HEK293T (cell line): ENCODE measurements around the gene KXD1.

ENCODE experiments used
- CTCF ChIA-PET: fragments of 350-600 bp; formaldehyde crosslinking; extraction: SDS; loops from one replicate; lab custom pipeline; 2021; ENCODE audit warnings: antibody characterized with exemption, inconsistent platforms; lab: Yijun Ruan, JAX
- POLR2A ChIA-PET: fragments of 350-600 bp; formaldehyde crosslinking; extraction: SDS; loops from one replicate; lab custom pipeline; 2020; ENCODE audit warnings: antibody characterized with exemption, inconsistent platforms; lab: Yijun Ruan, JAX
- DNase-seq: peaks from one replicate; pipeline ENCODE4 v3.0.0; 2012; ENCODE audit warnings: mixed read lengths; ENCODE audit errors: extremely low spot score
- ARNT ChIP-seq: fragments of 450-650 bp; IDR thresholded peaks from 2 replicates; pipeline ENCODE4 v1.6.1; 2017; ENCODE audit warnings: mild to moderate bottlenecking
- BHLHE40 ChIP-seq: fragments of 450-650 bp; IDR thresholded peaks from 2 replicates; pipeline ENCODE4 v1.6.1; 2016; ENCODE audit warnings: mild to moderate bottlenecking, moderate library complexity, borderline replicate concordance
- CTBP1 ChIP-seq: fragments of 450-650 bp; IDR thresholded peaks from 2 replicates; pipeline ENCODE4 v1.6.1; 2016; ENCODE audit warnings: borderline replicate concordance
- ELF4 ChIP-seq: fragments of 450-650 bp; IDR thresholded peaks from 2 replicates; pipeline ENCODE4 v1.6.1; 2017; ENCODE audit warnings: antibody characterized with exemption
- FOXA1 ChIP-seq: fragments of 450-650 bp; IDR thresholded peaks from 2 replicates; pipeline ENCODE4 v1.6.1; 2016; ENCODE audit warnings: mild to moderate bottlenecking
- FOXK2 ChIP-seq: fragments of 450-650 bp; IDR thresholded peaks from 2 replicates; pipeline ENCODE4 v1.6.1; 2016; ENCODE audit warnings: mild to moderate bottlenecking
- FOXM1 ChIP-seq: fragments of 450-650 bp; IDR thresholded peaks from 2 replicates; pipeline ENCODE4 v1.6.1; 2017; ENCODE audit warnings: mild to moderate bottlenecking, borderline replicate concordance
- HDGF ChIP-seq: fragments of 450-650 bp; IDR thresholded peaks from 2 replicates; pipeline ENCODE4 v1.6.1; 2017; ENCODE audit warnings: antibody characterized with exemption, borderline replicate concordance
- L3MBTL2 ChIP-seq: fragments of 450-650 bp; conservative IDR thresholded peaks from 2 replicates; pipeline ENCODE4 v1.6.1; 2016; ENCODE audit warnings: mild to moderate bottlenecking
- LEF1 ChIP-seq: fragments of 450-650 bp; IDR thresholded peaks from 2 replicates; pipeline ENCODE4 v1.6.1; 2017; ENCODE audit warnings: mild to moderate bottlenecking, borderline replicate concordance
- NFRKB ChIP-seq: fragments of 450-650 bp; IDR thresholded peaks from 2 replicates; pipeline ENCODE4 v1.6.1; 2016; ENCODE audit warnings: mild to moderate bottlenecking, moderate library complexity
- PKNOX1 ChIP-seq: fragments of 450-650 bp; IDR thresholded peaks from 2 replicates; pipeline ENCODE4 v1.6.1; 2016
- SP1 ChIP-seq: fragments of 450-650 bp; IDR thresholded peaks from 2 replicates; pipeline ENCODE4 v1.6.1; 2017
- SUZ12 ChIP-seq: fragments of 450-650 bp; IDR thresholded peaks from 2 replicates; pipeline ENCODE4 v1.6.1; 2016; ENCODE audit warnings: mild to moderate bottlenecking
- TARDBP ChIP-seq: fragments of 450-650 bp; IDR thresholded peaks from 2 replicates; pipeline ENCODE4 v1.6.1; 2016
- ZNF384 ChIP-seq: fragments of 450-650 bp; IDR thresholded peaks from 2 replicates; pipeline ENCODE4 v1.6.1; 2016

The KXD1 gene

GRCh38 chr19:18586306-18586705 lies 28.6 kb downstream of the KXD1 start:
- ChIA-PET CTCF (interaction anchor here (0.5 to 0.6 kb wide), 2 partner anchors 116 to 165 kb away, joined by 3 read pairs; no protein-coding TSS in a partner anchor), POLR2A (interaction anchor here (1.6 kb wide), 1 partner anchor 14 kb away, joined by 4 read pairs; no protein-coding TSS in a partner anchor)
- TF ChIP-seq ZNF384 (no peak), FOXA1 (no peak), BHLHE40 (no peak), NFRKB (no peak), LEF1 (no peak), SP1 (no peak), TARDBP (no peak), ELF4 (no peak), FOXK2 (no peak)
- DNase-seq, result no peak

GRCh38 chr19:18587561-18587960 lies 29.9 kb downstream of the KXD1 start:
- POLR2A ChIA-PET, result interaction anchor here (0.9 to 5.0 kb wide), 7 partner anchors 9 to 103 kb away, joined by 3 to 43 read pairs (median 7); partner anchors contain the start of genes KXD1 and UBA52

GRCh38 chr19:18587962-18588610 lies 30.4 kb downstream of the KXD1 start:
- ChIA-PET CTCF (interaction anchor here (0.6 to 3.6 kb wide), 6 partner anchors 16 to 259 kb away, joined by 4 to 16 read pairs (median 5); partner anchors contain the start of gene UBA52), POLR2A (interaction anchor here (0.9 to 5.0 kb wide), 9 partner anchors 9 to 253 kb away, joined by 3 to 43 read pairs (median 5); partner anchors contain the start of genes KXD1, UBA52 and UPF1)
- DNase-seq, result no peak
- no peak for TF ChIP-seq ELF4
- TF ChIP-seq SUZ12, result no peak
- TF ChIP-seq FOXK2, result no peak
- no peak for TF ChIP-seq NFRKB
- peak; percentile 33 for TF ChIP-seq L3MBTL2
- TF ChIP-seq LEF1, result no peak
- TF ChIP-seq SP1, result no peak
- TF ChIP-seq ZNF384, result no peak

More at GRCh38 chr19:18587561-18587960, 29.9 kb downstream of the KXD1 start:
- DNase-seq, result no peak
- TF ChIP-seq L3MBTL2 (no peak), ZNF384 (no peak), HDGF (no peak), LEF1 (no peak), FOXA1 (no peak), SP1 (no peak), CTBP1 (no peak), FOXM1 (no peak), SUZ12 (no peak), ARNT (no peak), TARDBP (no peak), ELF4 (no peak), FOXK2 (no peak), NFRKB (no peak), BHLHE40 (no peak), PKNOX1 (no peak)
- CTCF ChIA-PET, result interaction anchor here (0.9 to 3.6 kb wide), 5 partner anchors 15 to 259 kb away, joined by 4 to 16 read pairs (median 5); partner anchors contain the start of gene UBA52

GRCh38 chr19:18588611-18589379 lies 31.1 kb downstream of the KXD1 start, which contains the start of gene REX1BD:
REX1BD (plus strand) TSS chr19:18588798; CDS start chr19:18588802, 4 bp downstream.
- ChIA-PET CTCF (interaction anchor here (0.5 to 3.6 kb wide), 13 partner anchors 9 to 258 kb away, joined by 3 to 16 read pairs (median 5); partner anchors contain the start of gene UBA52), POLR2A (interaction anchor here (0.7 to 5.0 kb wide), 18 partner anchors 8 to 330 kb away, joined by 3 to 43 read pairs (median 4); partner anchors contain the start of genes COPE, DDX49, ELL and KXD1)
- peak; percentile 77 for DNase-seq
- peak; percentile 88 for TF ChIP-seq FOXM1
- no peak for TF ChIP-seq PKNOX1

- POLR2A ChIA-PET, result interaction anchor here (0.7 to 5.0 kb wide), 17 partner anchors 9 to 329 kb away, joined by 3 to 43 read pairs (median 4); partner anchors contain the start of genes COPE, DDX49, ELL and KXD1
- peak; percentile 93 for TF ChIP-seq ZNF384
- peak; percentile 94 for TF ChIP-seq L3MBTL2
- TF ChIP-seq PKNOX1, result no peak
- DNase-seq, result peak; percentile 68
- CTCF ChIA-PET, result interaction anchor here (0.6 to 3.6 kb wide), 10 partner anchors 9 to 255 kb away, joined by 3 to 16 read pairs (median 5); partner anchors contain the start of gene UBA52
These were observed 32.0 kb downstream of the KXD1 start for GRCh38 chr19:18589380-18590272.
